Loucy (cell line): ENCODE results near the gene DSC1.

Source experiments
- H2AFZ ChIP-seq: fragments of 200-600 bp; sonication (generic); 2 replicates; pipeline ENCODE4 v1.6.0; 2016; ENCODE audit warnings: antibody characterized with exemption, mild to moderate bottlenecking, low read length, moderate library complexity
- H3F3A ChIP-seq: fragments of 200-600 bp; 2 replicates; pipeline ENCODE4 v1.6.0; 2016; ENCODE audit warnings: antibody characterized with exemption, low read depth, mild to moderate bottlenecking
- H3K27me3 ChIP-seq: fragments of 200-600 bp; sonication (generic); 2 replicates; pipeline ENCODE4 v1.6.1; 2014; ENCODE audit warnings: low read length, mild to moderate bottlenecking; ENCODE audit not compliant: insufficient read depth, poor library complexity, severe bottlenecking
- H3K36me3 ChIP-seq: fragments of 200-600 bp; sonication (generic); 2 replicates; pipeline ENCODE4 v1.6.1; 2016; ENCODE audit warnings: low read length; ENCODE audit not compliant: insufficient read depth
- H3K4me1 ChIP-seq: fragments of 200-600 bp; sonication (generic); 2 replicates; pipeline ENCODE4 v1.5.1; 2014; ENCODE audit warnings: low read length, mild to moderate bottlenecking; ENCODE audit not compliant: insufficient read depth, poor library complexity, severe bottlenecking
- H3K4me2 ChIP-seq: fragments of 200-600 bp; sonication (generic); 2 replicates; pipeline ENCODE4 v1.6.0; 2014; ENCODE audit warnings: antibody characterized with exemption, low read length, low read depth, mild to moderate bottlenecking; ENCODE audit not compliant: poor library complexity, severe bottlenecking
- H3K4me3 ChIP-seq: fragments of 200-600 bp; sonication (generic); 2 replicates; pipeline ENCODE4 v1.5.1; 2014; ENCODE audit warnings: low read length, mild to moderate bottlenecking, mixed read lengths; ENCODE audit not compliant: poor library complexity, severe bottlenecking
- H3K79me2 ChIP-seq: fragments of 200-600 bp; sonication (generic); 2 replicates; pipeline ENCODE4 v1.6.1; 2014; ENCODE audit warnings: low read length; ENCODE audit not compliant: insufficient read depth
- H3K9ac ChIP-seq: fragments of 200-600 bp; sonication (generic); 2 replicates; pipeline ENCODE4 v1.6.0; 2014; ENCODE audit warnings: mild to moderate bottlenecking, low read depth, low read length, moderate library complexity; ENCODE audit not compliant: poor library complexity, severe bottlenecking
- H3K9me2 ChIP-seq: fragments of 200-600 bp; sonication (generic); replicated peaks from 2 replicates; pipeline ENCODE4 v1.6.1; 2016; ENCODE audit warnings: low read depth, low read length, mixed read lengths
- H3K9me3 ChIP-seq: fragments of 200-600 bp; sonication (generic); 2 replicates; pipeline ENCODE4 v1.6.1; 2014; ENCODE audit warnings: mild to moderate bottlenecking, antibody characterized with exemption, low read length, low read depth; ENCODE audit not compliant: insufficient read depth
- H4K20me1 ChIP-seq: fragments of 200-600 bp; sonication (generic); 2 replicates; pipeline ENCODE4 v1.6.0; 2014; ENCODE audit warnings: antibody characterized with exemption, low read length, mild to moderate bottlenecking; ENCODE audit not compliant: insufficient read depth, poor library complexity, severe bottlenecking
- EZH2phosphoT487 ChIP-seq: fragments of 200-600 bp; IDR thresholded peaks from 2 replicates; pipeline ENCODE4 v1.6.1; 2018; ENCODE audit warnings: antibody characterized with exemption, mild to moderate bottlenecking, moderate library complexity, borderline replicate concordance
- TF ChIP-seq, protein P1 (sequence below): fragments of 200-600 bp; sonication (generic); conservative IDR thresholded peaks from 2 replicates; pipeline ENCODE4 v1.5.1; 2014; ENCODE audit warnings: mild to moderate bottlenecking, antibody characterized with exemption, low read length

Gene DSC1, protein sequence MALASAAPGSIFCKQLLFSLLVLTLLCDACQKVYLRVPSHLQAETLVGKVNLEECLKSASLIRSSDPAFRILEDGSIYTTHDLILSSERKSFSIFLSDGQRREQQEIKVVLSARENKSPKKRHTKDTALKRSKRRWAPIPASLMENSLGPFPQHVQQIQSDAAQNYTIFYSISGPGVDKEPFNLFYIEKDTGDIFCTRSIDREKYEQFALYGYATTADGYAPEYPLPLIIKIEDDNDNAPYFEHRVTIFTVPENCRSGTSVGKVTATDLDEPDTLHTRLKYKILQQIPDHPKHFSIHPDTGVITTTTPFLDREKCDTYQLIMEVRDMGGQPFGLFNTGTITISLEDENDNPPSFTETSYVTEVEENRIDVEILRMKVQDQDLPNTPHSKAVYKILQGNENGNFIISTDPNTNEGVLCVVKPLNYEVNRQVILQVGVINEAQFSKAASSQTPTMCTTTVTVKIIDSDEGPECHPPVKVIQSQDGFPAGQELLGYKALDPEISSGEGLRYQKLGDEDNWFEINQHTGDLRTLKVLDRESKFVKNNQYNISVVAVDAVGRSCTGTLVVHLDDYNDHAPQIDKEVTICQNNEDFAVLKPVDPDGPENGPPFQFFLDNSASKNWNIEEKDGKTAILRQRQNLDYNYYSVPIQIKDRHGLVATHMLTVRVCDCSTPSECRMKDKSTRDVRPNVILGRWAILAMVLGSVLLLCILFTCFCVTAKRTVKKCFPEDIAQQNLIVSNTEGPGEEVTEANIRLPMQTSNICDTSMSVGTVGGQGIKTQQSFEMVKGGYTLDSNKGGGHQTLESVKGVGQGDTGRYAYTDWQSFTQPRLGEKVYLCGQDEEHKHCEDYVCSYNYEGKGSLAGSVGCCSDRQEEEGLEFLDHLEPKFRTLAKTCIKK

DNA sequence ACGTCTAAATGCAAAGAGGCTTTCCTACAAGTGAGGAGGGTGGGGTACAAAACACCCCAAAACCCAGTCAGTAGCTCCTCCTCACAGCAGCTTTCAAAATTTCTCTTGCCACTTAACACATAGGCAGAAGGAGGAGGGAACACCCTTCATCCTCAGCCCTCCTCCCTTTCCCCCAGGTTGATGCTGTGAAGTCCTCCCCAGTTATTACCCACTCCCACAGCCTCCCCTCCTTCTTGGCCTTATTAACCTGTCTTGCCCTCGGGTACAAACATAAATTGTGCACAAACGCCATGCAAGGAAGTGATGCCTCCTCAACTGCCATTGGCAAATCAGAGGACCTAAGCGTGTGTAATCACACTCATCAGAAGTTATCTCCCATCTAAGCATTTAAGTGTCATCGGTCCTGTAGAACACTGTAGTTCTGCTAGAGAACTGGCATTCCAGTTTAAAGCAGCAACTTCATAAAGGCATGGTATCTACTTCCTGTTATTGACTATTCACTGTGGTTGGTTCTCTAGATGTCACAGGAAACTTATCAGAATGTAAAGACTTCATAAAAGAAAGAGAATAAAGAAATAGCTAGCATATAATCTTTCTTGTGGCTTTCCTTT lies at the start of gene DSC1:
TSS of gene DSC1 (minus strand) at position 32 of the 611 bp plus-strand sequence. CDS start 262 bp downstream, outside the sequence.
- Histone ChIP-seq H3K4me1 (no peaks in the 10 kb centered on the region), H3K9me2 (no peaks in the 10 kb centered on the region), H3K9ac (no peak within 1 kb of the TSS), H3K4me2 (no peak within 1 kb of the TSS), H4K20me1 (no peaks in the 10 kb centered on the region), H3K36me3 (no peaks in the 10 kb centered on the region), H3K4me3 (no peak within 1 kb of the TSS), H3F3A (no peaks in the 10 kb centered on the region), H2AFZ (no peak within 1 kb of the TSS), H3K79me2 (no peaks in the 10 kb centered on the region), H3K27me3 (no peaks in the 10 kb centered on the region), H3K9me3 (no peaks in the 10 kb centered on the region)
- TF ChIP-seq, protein P1, sequence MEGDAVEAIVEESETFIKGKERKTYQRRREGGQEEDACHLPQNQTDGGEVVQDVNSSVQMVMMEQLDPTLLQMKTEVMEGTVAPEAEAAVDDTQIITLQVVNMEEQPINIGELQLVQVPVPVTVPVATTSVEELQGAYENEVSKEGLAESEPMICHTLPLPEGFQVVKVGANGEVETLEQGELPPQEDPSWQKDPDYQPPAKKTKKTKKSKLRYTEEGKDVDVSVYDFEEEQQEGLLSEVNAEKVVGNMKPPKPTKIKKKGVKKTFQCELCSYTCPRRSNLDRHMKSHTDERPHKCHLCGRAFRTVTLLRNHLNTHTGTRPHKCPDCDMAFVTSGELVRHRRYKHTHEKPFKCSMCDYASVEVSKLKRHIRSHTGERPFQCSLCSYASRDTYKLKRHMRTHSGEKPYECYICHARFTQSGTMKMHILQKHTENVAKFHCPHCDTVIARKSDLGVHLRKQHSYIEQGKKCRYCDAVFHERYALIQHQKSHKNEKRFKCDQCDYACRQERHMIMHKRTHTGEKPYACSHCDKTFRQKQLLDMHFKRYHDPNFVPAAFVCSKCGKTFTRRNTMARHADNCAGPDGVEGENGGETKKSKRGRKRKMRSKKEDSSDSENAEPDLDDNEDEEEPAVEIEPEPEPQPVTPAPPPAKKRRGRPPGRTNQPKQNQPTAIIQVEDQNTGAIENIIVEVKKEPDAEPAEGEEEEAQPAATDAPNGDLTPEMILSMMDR, result no peak
- TF ChIP-seq EZH2phosphoT487, result no peak

DNA sequence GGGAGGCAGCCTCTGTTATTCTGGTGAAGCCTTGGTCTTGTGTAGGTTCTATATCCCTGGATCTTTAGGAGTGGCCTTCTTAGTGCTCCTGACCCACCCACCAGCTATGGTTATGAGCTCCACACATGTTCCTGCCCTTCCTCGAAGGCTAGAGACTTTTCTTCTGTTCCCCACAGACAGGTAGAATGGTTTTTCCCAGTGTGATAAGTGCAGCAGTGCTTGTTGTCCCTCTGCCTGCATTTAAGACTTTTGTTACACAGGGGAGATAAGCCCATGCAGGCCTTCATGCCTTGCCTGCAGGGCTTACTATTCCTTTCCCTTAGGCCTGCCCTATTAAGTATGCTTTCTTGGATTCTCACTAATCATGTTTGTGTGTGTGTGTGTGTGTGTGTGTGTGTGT lies 48.4 kb upstream of the DSC1 start:
- Histone ChIP-seq H3K79me2 (no peaks in the 10 kb centered on the region), H3K4me2 (no peak overlapping the region), H4K20me1 (no peaks in the 10 kb centered on the region), H3K4me1 (no peaks in the 10 kb centered on the region), H2AFZ (no peak overlapping the region), H3K9me2 (no peaks in the 10 kb centered on the region), H3F3A (no peaks in the 10 kb centered on the region), H3K9ac (no peak overlapping the region), H3K36me3 (no peaks in the 10 kb centered on the region), H3K9me3 (no peaks in the 10 kb centered on the region), H3K27me3 (no peaks in the 10 kb centered on the region), H3K4me3 (no peak overlapping the region)
- no peak for TF ChIP-seq EZH2phosphoT487
- TF ChIP-seq, protein P1, result no peak

DNA sequence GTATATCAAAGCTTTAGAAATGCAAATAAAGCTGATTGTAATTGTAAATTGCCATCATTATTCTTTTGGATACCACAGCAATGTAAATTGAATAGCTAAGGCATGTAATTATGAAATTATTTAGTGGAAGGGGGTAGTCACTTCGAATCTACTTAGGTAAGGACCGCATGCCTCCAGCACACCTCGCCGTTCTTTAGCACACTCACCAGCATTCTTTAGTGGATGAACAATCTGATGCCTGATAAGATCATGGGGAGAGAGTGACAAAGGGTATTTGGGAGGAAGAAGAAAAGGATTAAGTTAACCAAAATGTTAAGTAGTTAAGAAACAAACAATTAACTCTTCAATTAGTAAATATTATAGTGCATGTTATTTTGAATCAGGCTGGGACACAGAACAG lies 46.4 kb upstream of the DSC1 start:
- Histone ChIP-seq H3K4me3 (no peak overlapping the region), H4K20me1 (no peaks in the 10 kb centered on the region), H3K9ac (no peak overlapping the region), H3K4me2 (no peak overlapping the region), H3K4me1 (no peaks in the 10 kb centered on the region), H3K79me2 (no peaks in the 10 kb centered on the region), H3K36me3 (no peaks in the 10 kb centered on the region), H2AFZ (no peak overlapping the region), H3F3A (no peaks in the 10 kb centered on the region), H3K27me3 (no peaks in the 10 kb centered on the region), H3K9me2 (no peaks in the 10 kb centered on the region), H3K9me3 (no peaks in the 10 kb centered on the region)
- TF ChIP-seq EZH2phosphoT487, result no peak
- TF ChIP-seq, protein P1, result no peak
